Chondrocyte (in vitro differentiated cells): ENCODE measurements around the gene SAG. TPM values are rescaled to one million over a fixed set of nuclear protein-coding genes. Genes with fewer than 3 reads are reported as not detected.
A peak's percentile ranks its signal among the peaks of the same experiment; 100 is the strongest.
"Not testable (repeated sequence)": the region's sequence is repeated elsewhere in the genome, so short reads cannot be mapped to it uniquely, and the experiment has no call there.

ENCODE experiments used
- DNase-seq: peaks from one replicate; pipeline ENCODE4 v3.0.0; 2021; ENCODE audit warnings: mixed read lengths, low spot score
- H3K27ac Mint-ChIP-seq: one replicate; pipeline ENCODE4 v1.8.0; 2021; ENCODE audit warnings: mild to moderate bottlenecking, moderate library complexity, mixed read lengths; ENCODE audit not compliant: unreplicated experiment
- H3K27me3 Mint-ChIP-seq: 2 replicates; pipeline ENCODE4 v1.8.0; 2021; ENCODE audit warnings: low read depth, mixed read lengths
- H3K36me3 Mint-ChIP-seq: 2 replicates; pipeline ENCODE4 v1.8.0; 2021; ENCODE audit warnings: low read depth, mixed read lengths
- H3K4me1 Mint-ChIP-seq: 2 replicates; pipeline ENCODE4 v1.8.0; 2021; ENCODE audit warnings: low read depth, mild to moderate bottlenecking, mixed read lengths
- H3K4me3 Mint-ChIP-seq: one replicate; pipeline ENCODE4 v1.8.0; 2021; ENCODE audit warnings: mild to moderate bottlenecking, moderate library complexity, mixed read lengths; ENCODE audit not compliant: unreplicated experiment
- H3K9me3 Mint-ChIP-seq: 2 replicates; pipeline ENCODE4 v1.8.0; 2021; ENCODE audit warnings: low read depth, mixed read lengths
- total RNA-seq: library from RNA; stranded (reverse); gene quantifications from 3 replicates; pipeline ENCODE4 v1.2.1, GENCODE V29; 2021
- TF ChIP-seq, protein P1 (sequence below): fragments of 200-600 bp; sonication (generic); IDR thresholded peaks from 2 replicates; pipeline ENCODE4 v1.5.0; 2021; ENCODE audit warnings: antibody characterized with exemption, mild to moderate bottlenecking, moderate library complexity

The SAG gene
- total RNA-seq, 1 donor from 2014 or later = not detected

DNA sequence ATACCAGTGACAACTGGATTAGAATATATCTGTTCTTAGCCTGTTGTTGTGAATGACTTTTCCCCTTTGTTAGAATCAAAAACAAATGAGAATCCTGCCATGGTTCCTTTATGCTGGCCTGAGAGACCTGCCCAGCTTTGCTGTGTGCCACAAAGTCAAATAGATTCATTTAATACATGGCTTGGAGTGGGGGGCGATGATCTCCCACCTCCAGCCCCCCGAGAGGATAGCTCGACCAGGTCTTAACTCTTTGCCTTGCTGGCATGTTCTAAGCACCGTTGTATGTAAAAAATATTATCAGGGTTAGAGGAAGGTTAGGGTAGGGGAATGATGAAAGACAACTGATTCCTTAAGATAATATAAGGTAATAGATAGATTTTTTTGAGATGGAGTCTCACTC is 24.5 kb downstream of the SAG start:
- DNase-seq = peak; percentile 14
- TF ChIP-seq, protein P1, sequence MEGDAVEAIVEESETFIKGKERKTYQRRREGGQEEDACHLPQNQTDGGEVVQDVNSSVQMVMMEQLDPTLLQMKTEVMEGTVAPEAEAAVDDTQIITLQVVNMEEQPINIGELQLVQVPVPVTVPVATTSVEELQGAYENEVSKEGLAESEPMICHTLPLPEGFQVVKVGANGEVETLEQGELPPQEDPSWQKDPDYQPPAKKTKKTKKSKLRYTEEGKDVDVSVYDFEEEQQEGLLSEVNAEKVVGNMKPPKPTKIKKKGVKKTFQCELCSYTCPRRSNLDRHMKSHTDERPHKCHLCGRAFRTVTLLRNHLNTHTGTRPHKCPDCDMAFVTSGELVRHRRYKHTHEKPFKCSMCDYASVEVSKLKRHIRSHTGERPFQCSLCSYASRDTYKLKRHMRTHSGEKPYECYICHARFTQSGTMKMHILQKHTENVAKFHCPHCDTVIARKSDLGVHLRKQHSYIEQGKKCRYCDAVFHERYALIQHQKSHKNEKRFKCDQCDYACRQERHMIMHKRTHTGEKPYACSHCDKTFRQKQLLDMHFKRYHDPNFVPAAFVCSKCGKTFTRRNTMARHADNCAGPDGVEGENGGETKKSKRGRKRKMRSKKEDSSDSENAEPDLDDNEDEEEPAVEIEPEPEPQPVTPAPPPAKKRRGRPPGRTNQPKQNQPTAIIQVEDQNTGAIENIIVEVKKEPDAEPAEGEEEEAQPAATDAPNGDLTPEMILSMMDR = no peak
- Mint-ChIP-seq H3K36me3 (no peaks in the 10 kb centered on the region), H3K27ac (no peak overlapping the region), H3K9me3 (no peaks in the 10 kb centered on the region), H3K27me3 (no peaks in the 10 kb centered on the region), H3K4me3 (no peak overlapping the region), H3K4me1 (no peaks in the 10 kb centered on the region)

DNA sequence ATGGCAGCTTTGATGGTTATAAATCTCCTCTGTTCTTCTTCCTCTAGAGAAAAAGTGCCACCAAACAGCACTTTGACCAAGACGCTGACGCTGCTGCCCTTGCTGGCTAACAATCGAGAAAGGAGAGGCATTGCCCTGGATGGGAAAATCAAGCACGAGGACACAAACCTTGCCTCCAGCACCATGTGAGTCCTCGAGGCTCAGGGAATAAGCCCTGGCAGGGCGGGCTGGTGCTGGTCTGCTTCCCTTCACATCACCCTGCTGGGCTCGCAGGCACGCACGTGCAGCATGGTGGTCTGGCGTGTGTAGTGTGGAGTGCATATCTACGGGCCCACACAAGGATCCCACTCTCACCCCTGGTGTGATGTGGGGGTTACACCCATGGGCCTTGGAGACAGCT is 27.3 kb downstream of the SAG start:
- TF ChIP-seq, protein P1 = no peak
- Mint-ChIP-seq H3K9me3 (no peaks in the 10 kb centered on the region), H3K36me3 (no peaks in the 10 kb centered on the region), H3K27ac (no peak overlapping the region), H3K27me3 (peaks cover 6% of the 10 kb centered on the region), H3K4me3 (no peak overlapping the region), H3K4me1 (no peaks in the 10 kb centered on the region)
- DNase-seq = peak; percentile 55

DNA sequence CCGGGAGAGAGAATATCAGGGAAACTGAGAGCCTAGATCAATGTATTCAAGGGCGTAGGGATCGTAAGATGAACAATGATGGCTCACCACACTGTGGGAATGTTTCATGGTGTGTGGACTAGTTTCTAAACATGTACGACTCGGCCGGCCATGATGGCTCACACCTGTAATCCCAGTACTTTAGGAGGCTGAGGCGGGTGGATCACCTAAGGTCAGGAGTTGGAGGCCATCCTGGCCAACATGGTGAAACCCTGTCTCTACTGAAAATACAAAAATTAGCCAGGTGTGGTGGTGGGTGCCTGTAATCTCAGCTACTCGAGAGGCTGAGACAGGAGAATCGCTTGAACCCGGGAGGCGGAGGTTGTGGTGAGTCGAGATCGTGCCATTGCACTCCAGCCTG is 28.5 kb downstream of the SAG start:
- peak; percentile 54 for DNase-seq
- not testable (repeated sequence) for H3K36me3 Mint-ChIP-seq, H3K9me3 Mint-ChIP-seq, H3K27ac Mint-ChIP-seq, H3K27me3 Mint-ChIP-seq, H3K4me3 Mint-ChIP-seq, H3K4me1 Mint-ChIP-seq

DNA sequence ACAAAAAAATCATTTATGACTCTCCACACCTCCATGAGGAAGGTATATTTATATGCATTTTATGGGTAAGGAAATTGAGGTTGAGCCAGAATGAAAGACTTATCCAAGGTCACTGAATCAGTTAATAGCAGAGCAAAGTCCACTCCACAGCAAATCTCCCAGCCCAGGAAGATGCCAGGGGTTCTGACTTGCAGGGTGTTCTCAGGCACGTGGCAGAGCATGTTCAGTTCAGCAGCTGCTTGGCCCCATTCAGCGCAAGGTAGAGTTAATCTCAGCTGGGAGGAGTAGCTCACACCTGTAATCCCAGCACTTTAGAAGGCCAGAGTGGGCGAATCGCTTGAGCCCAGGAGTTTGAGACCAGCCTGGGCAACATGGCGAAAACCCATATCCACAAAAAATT is 28.9 kb downstream of the SAG start:
- TF ChIP-seq, protein P1 = no peak
- DNase-seq = peak; percentile 35
- Mint-ChIP-seq H3K4me1 (no peaks in the 10 kb centered on the region), H3K4me3 (no peak overlapping the region), H3K27ac (no peak overlapping the region), H3K36me3 (no peaks in the 10 kb centered on the region), H3K9me3 (no peaks in the 10 kb centered on the region), H3K27me3 (peaks cover 6% of the 10 kb centered on the region)

DNA sequence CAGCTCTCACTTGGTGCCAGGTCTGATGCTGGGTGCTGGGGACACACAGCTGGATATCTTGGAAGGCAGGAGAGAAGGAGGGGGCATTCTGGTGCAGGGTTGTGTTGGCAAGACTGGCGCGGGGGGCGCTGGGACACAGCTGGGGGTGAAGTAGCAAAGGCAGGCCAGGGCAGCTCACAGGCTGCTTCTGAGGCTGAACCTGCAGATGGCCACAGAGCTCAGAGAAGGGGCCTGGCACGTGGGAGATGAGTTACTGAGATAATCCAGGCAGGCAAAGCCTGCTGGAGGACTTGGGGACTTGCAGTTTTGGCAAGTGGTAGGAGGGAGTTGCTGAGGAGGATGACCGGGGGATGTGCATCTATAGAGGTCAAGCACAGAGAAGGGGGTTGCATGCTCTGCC is 30.4 kb downstream of the SAG start:
- H3K4me1 Mint-ChIP-seq = no peaks in the 10 kb centered on the region
- no peaks in the 10 kb centered on the region for H3K36me3 Mint-ChIP-seq
- TF ChIP-seq, protein P1 = no peak
- H3K27ac Mint-ChIP-seq = no peak overlapping the region
- H3K9me3 Mint-ChIP-seq = no peaks in the 10 kb centered on the region
- peaks cover 6% of the 10 kb centered on the region for H3K27me3 Mint-ChIP-seq
- peak; percentile 73 for DNase-seq
- no peak overlapping the region for H3K4me3 Mint-ChIP-seq

DNA sequence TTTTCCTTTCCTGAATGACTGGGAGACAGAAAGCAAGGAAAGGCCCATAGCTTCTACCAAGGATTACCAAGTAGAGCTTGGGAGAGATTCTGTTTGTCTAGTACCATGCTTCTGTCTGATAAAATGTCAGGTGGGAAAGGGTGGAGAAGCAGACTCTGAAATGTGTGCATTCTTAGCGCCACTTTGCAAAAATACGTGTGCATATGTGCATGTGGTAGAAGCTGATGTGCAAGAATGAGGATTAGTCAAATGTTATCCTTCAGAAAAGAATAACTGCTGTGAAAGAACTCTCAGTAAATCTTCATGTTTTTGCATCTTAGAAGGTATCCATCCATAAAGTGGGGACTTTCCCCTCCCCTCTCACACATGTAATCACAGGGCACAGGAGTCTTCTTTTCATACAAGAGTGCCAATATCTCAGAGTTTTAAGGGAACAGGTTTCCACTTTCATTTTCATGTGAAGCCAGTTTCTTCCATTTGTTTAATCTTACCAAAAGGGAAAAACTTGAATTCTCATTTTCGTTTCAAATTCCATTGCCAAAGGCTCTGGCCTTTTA is 31.3 kb downstream of the SAG start:
- Mint-ChIP-seq H3K27ac (no peak overlapping the region), H3K27me3 (peaks cover 6% of the 10 kb centered on the region), H3K9me3 (no peaks in the 10 kb centered on the region), H3K4me3 (no peak overlapping the region), H3K36me3 (no peaks in the 10 kb centered on the region), H3K4me1 (no peaks in the 10 kb centered on the region)
- no peak for DNase-seq
- TF ChIP-seq, protein P1 = no peak
